ENCODE results near the gene HTR6.

HTR6 gene

GRCh38 chr1:19643121-19643520 is 21.6 kb upstream of the HTR6 start:
- H3K4me3 ChIP-seq (ENCODE audit: low read length), result peak overlapping the region; percentile 72
- no peak overlapping the region for H3K9ac ChIP-seq (ENCODE audit: low read length)
- peak overlapping the region; percentile 86 for H3K27ac ChIP-seq (ENCODE audit: low read depth, low read length)
- peaks cover 9% of the 10 kb centered on the region for H3K4me1 ChIP-seq (ENCODE audit: control insufficient read depth, insufficient read depth, low read length)
- H3K27me3 ChIP-seq (ENCODE audit: control insufficient read depth, insufficient read depth, low read length), result no peaks in the 10 kb centered on the region
- no peaks in the 10 kb centered on the region for H3K36me3 ChIP-seq (ENCODE audit: control insufficient read depth, insufficient read depth, low read length)

GRCh38 chr1:19643602-19644394 is 20.9 kb upstream of the HTR6 start, which contains the start of gene NBL1:
TSS of gene NBL1 (plus strand) at chr1:19644311. CDS start at chr1:19655031, 10,720 bp downstream.
- peak within 1 kb of the TSS; percentile 96 for H3K9ac ChIP-seq (ENCODE audit: low read length)
- H3K27me3 ChIP-seq (ENCODE audit: control insufficient read depth, insufficient read depth, low read length), result no peaks in the 10 kb centered on the region
- H3K27ac ChIP-seq (ENCODE audit: low read depth, low read length), result peak within 1 kb of the TSS; percentile 90
- H3K4me3 ChIP-seq (ENCODE audit: low read length), result peak within 1 kb of the TSS; percentile 93
- H3K4me1 ChIP-seq (ENCODE audit: control insufficient read depth, insufficient read depth, low read length), result peaks cover 9% of the 10 kb centered on the region
- no peaks in the 10 kb centered on the region for H3K36me3 ChIP-seq (ENCODE audit: control insufficient read depth, insufficient read depth, low read length)

GRCh38 chr1:19644395-19644680 is 20.3 kb upstream of the HTR6 start:
- H3K27ac ChIP-seq (ENCODE audit: low read depth, low read length), result peak overlapping the region; percentile 90
- H3K9ac ChIP-seq (ENCODE audit: low read length), result peak overlapping the region; percentile 96
- no peaks in the 10 kb centered on the region for H3K27me3 ChIP-seq (ENCODE audit: control insufficient read depth, insufficient read depth, low read length)
- peaks cover 9% of the 10 kb centered on the region for H3K4me1 ChIP-seq (ENCODE audit: control insufficient read depth, insufficient read depth, low read length)
- no peaks in the 10 kb centered on the region for H3K36me3 ChIP-seq (ENCODE audit: control insufficient read depth, insufficient read depth, low read length)
- peak overlapping the region; percentile 93 for H3K4me3 ChIP-seq (ENCODE audit: low read length)

- Histone ChIP-seq H3K27me3 (ENCODE audit: control insufficient read depth, insufficient read depth, low read length) (no peaks in the 10 kb centered on the region), H3K36me3 (ENCODE audit: control insufficient read depth, insufficient read depth, low read length) (no peaks in the 10 kb centered on the region), H3K4me3 (ENCODE audit: low read length) (peak overlapping the region; percentile 93), H3K4me1 (ENCODE audit: control insufficient read depth, insufficient read depth, low read length) (peaks cover 9% of the 10 kb centered on the region), H3K27ac (ENCODE audit: low read depth, low read length) (peak overlapping the region; percentile 90), H3K9ac (ENCODE audit: low read length) (peak overlapping the region; percentile 96)
Measured at GRCh38 chr1:19644681-19645410, 19.8 kb upstream of the HTR6 start.

- Histone ChIP-seq H3K27ac (ENCODE audit: low read depth, low read length) (peak overlapping the region; percentile 90), H3K27me3 (ENCODE audit: control insufficient read depth, insufficient read depth, low read length) (no peaks in the 10 kb centered on the region), H3K4me3 (ENCODE audit: low read length) (peak overlapping the region; percentile 93), H3K36me3 (ENCODE audit: control insufficient read depth, insufficient read depth, low read length) (no peaks in the 10 kb centered on the region), H3K9ac (ENCODE audit: low read length) (peak overlapping the region; percentile 96), H3K4me1 (ENCODE audit: control insufficient read depth, insufficient read depth, low read length) (peaks cover 14% of the 10 kb centered on the region)
Measured at GRCh38 chr1:19645411-19646251, 19.0 kb upstream of the HTR6 start.

- no peaks in the 10 kb centered on the region for H3K36me3 ChIP-seq (ENCODE audit: control insufficient read depth, insufficient read depth, low read length)
- H3K9ac ChIP-seq (ENCODE audit: low read length), result peak overlapping the region; percentile 58
- peak overlapping the region; percentile 93 for H3K4me3 ChIP-seq (ENCODE audit: low read length)
- peak overlapping the region; percentile 90 for H3K27ac ChIP-seq (ENCODE audit: low read depth, low read length)
- H3K27me3 ChIP-seq (ENCODE audit: control insufficient read depth, insufficient read depth, low read length), result no peaks in the 10 kb centered on the region
- H3K4me1 ChIP-seq (ENCODE audit: control insufficient read depth, insufficient read depth, low read length), result peaks cover 20% of the 10 kb centered on the region
Measured at GRCh38 chr1:19646377-19647319, 18.0 kb upstream of the HTR6 start.

- Histone ChIP-seq H3K27me3 (ENCODE audit: control insufficient read depth, insufficient read depth, low read length) (no peaks in the 10 kb centered on the region), H3K36me3 (ENCODE audit: control insufficient read depth, insufficient read depth, low read length) (no peaks in the 10 kb centered on the region), H3K4me1 (ENCODE audit: control insufficient read depth, insufficient read depth, low read length) (peaks cover 20% of the 10 kb centered on the region), H3K4me3 (ENCODE audit: low read length) (peak overlapping the region; percentile 44), H3K27ac (ENCODE audit: low read depth, low read length) (peak overlapping the region; percentile 57), H3K9ac (ENCODE audit: low read length) (peak overlapping the region; percentile 3)
Measured at GRCh38 chr1:19647643-19648042, 17.0 kb upstream of the HTR6 start.

GRCh38 chr1:19648239-19648638 is 16.4 kb upstream of the HTR6 start:
- Histone ChIP-seq H3K9ac (ENCODE audit: low read length) (peak overlapping the region; percentile 3), H3K27me3 (ENCODE audit: control insufficient read depth, insufficient read depth, low read length) (no peaks in the 10 kb centered on the region), H3K4me1 (ENCODE audit: control insufficient read depth, insufficient read depth, low read length) (peaks cover 18% of the 10 kb centered on the region), H3K4me3 (ENCODE audit: low read length) (peak overlapping the region; percentile 44), H3K27ac (ENCODE audit: low read depth, low read length) (peak overlapping the region; percentile 57), H3K36me3 (ENCODE audit: control insufficient read depth, insufficient read depth, low read length) (no peaks in the 10 kb centered on the region)

- H3K27me3 ChIP-seq (ENCODE audit: control insufficient read depth, insufficient read depth, low read length), result no peaks in the 10 kb centered on the region
- H3K27ac ChIP-seq (ENCODE audit: low read depth, low read length), result peak overlapping the region; percentile 57
- H3K4me3 ChIP-seq (ENCODE audit: low read length), result no peak overlapping the region
- H3K4me1 ChIP-seq (ENCODE audit: control insufficient read depth, insufficient read depth, low read length), result peaks cover 14% of the 10 kb centered on the region
- no peaks in the 10 kb centered on the region for H3K36me3 ChIP-seq (ENCODE audit: control insufficient read depth, insufficient read depth, low read length)
- H3K9ac ChIP-seq (ENCODE audit: low read length), result no peak overlapping the region
Measured at GRCh38 chr1:19648689-19649088, 16.0 kb upstream of the HTR6 start.

GRCh38 chr1:19650416-19651140 is 14.1 kb upstream of the HTR6 start:
- no peak overlapping the region for H3K9ac ChIP-seq (ENCODE audit: low read length)

GRCh38 chr1:19651141-19651737 is 13.4 kb upstream of the HTR6 start:
- peaks cover 11% of the 10 kb centered on the region for H3K36me3 ChIP-seq (ENCODE audit: control insufficient read depth, insufficient read depth, low read length)
- no peaks in the 10 kb centered on the region for H3K27me3 ChIP-seq (ENCODE audit: control insufficient read depth, insufficient read depth, low read length)
- H3K4me1 ChIP-seq (ENCODE audit: control insufficient read depth, insufficient read depth, low read length), result peaks cover 11% of the 10 kb centered on the region
- peak overlapping the region; percentile 59 for H3K27ac ChIP-seq (ENCODE audit: low read depth, low read length)
- no peak overlapping the region for H3K9ac ChIP-seq (ENCODE audit: low read length)
- no peak overlapping the region for H3K4me3 ChIP-seq (ENCODE audit: low read length)

More at GRCh38 chr1:19650416-19651140, 14.1 kb upstream of the HTR6 start:
- Histone ChIP-seq H3K36me3 (ENCODE audit: control insufficient read depth, insufficient read depth, low read length) (peaks cover 6% of the 10 kb centered on the region), H3K4me3 (ENCODE audit: low read length) (peak overlapping the region; percentile 18), H3K4me1 (ENCODE audit: control insufficient read depth, insufficient read depth, low read length) (peaks cover 13% of the 10 kb centered on the region), H3K27ac (ENCODE audit: low read depth, low read length) (peak overlapping the region; percentile 59), H3K27me3 (ENCODE audit: control insufficient read depth, insufficient read depth, low read length) (no peaks in the 10 kb centered on the region)

Data from rectal smooth muscle tissue (tissue), 1 donor.